ENCODE results near the gene ASXL3.

ASXL3 gene

GRCh38 chr18:33733376-33733775, 155.4 kb downstream of the ASXL3 start:
- no peak for DNase-seq

GRCh38 chr18:33735428-33735827, 157.4 kb downstream of the ASXL3 start:
- DNase-seq: peak; percentile 86

DNA sequence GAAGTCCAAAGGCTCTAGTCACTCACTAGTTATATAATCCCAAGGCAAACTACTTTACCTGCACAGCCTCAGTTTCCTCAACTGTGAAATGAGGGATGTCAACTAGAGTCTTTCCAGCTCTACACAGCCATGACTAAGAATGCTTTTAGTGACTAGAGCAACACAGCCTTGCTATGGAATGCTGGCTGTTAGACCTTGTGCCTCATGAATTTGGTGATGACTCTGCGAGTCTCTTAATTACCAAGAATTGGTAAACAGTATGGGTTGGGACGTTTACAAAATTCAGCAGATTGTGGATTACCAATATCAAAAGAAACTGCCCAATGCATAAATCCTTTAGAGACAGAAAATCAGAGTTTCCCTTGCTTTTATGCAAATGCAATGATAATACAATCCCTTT, 163.7 kb downstream of the ASXL3 start:
- no peak for DNase-seq

DNA sequence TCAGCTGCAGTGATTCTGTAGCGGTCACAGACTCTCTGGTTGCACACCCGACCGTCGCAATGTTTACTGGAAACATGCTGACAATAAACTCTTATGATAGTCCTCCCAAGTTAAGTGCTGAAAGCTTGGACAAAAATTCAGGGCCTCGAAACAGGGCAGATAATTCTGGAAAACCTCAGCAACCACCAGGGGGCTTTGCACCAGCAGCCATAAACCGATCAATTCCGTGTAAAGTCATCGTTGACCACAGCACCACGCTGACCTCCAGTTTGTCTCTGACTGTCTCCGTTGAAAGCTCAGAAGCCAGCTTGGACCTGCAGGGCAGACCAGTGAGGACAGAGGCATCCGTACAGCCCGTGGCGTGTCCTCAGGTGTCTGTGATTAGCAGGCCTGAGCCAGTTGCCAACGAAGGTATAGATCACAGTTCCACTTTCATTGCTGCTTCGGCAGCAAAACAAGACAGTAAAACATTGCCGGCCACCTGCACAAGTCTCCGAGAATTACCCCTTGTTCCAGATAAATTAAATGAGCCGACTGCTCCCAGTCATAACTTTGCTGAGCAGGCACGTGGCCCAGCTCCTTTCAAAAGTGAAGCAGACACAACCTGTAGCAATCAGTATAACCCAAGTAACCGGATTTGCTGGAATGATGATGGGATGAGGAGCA, 166.1 kb downstream of the ASXL3 start:
- no peak for DNase-seq

GRCh38 chr18:33745151-33745795, 167.3 kb downstream of the ASXL3 start:
- no peak for DNase-seq

GRCh38 chr18:33745871-33746545, 168.0 kb downstream of the ASXL3 start:
- no peak for DNase-seq

DNA sequence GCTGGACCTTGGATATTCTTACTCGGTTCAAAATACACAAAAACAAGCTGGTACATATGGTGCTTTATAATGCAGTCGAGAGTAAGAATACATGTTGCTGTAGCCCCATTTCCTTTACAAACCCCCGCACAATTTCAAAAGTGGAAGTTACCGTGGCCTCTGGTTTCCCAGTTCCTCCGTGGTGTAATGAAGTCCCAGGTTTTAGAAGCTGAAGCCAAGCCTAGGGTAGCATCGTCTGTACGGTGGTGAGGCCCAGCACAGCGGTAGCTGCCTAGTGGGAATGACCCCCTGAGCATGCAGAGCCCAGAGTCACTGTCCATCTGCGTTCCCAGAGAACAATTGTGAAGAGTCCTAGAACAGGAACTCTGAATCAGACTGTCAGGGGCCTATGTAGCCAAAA, 171.8 kb downstream of the ASXL3 start:
- no peak for DNase-seq

- no peak for DNase-seq
Measured at GRCh38 chr18:33750366-33750765, 172.3 kb downstream of the ASXL3 start.

DNA sequence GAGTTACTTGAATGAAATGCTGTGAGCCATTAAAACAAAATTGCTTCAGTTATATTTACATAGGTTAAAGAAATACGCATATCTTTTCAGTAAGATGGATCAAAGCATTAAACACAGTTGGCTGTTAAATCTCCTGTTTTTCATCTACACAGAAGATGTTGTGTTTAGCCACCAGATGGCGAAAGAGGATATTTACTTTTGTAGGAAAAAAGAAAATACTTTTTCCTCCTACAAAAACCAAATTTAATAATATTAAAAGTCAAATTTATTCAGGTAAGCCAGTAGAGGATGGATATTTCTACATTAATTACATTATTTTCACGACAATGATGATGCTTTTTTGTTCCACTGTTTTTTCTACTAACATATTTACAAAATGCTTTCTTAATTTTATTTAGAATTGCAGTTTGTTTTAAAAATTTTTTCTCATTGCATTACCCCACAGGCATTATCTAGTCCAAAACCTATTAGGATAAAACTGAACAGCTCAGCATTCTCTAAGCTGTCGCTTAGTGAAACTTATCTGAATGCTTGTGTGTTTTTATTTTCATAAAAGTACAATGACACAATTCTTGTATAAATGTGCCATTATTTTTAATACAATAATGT, 173.7 kb downstream of the ASXL3 start:
- peak; percentile 51 for DNase-seq

GRCh38 chr18:33755391-33755790, 177.4 kb downstream of the ASXL3 start:
- DNase-seq: no peak

- DNase-seq: no peak
Measured at GRCh38 chr18:33755931-33756560, 178.0 kb downstream of the ASXL3 start.

- DNase-seq: no peak
Measured at GRCh38 chr18:33757037-33757436, 179.0 kb downstream of the ASXL3 start.

DNA sequence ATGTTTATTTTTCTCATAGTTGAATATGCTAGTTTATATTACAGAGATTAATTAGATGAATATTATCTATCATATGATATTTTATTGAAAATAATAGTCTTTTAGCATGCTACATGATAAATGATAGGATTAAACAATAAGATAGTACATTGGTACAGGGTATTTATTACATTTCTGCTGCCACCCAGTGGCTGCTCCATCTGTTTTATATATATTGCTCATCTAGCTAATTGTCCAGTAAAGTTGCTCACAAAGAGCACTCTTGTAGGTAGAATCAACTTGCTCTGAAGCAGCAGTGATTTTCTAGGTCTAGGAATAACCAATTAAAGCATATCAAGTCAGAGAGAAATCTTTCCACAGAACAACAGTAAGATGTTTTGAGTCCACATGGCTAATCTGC, 183.3 kb downstream of the ASXL3 start:
- peak; percentile 63 for DNase-seq

DNA sequence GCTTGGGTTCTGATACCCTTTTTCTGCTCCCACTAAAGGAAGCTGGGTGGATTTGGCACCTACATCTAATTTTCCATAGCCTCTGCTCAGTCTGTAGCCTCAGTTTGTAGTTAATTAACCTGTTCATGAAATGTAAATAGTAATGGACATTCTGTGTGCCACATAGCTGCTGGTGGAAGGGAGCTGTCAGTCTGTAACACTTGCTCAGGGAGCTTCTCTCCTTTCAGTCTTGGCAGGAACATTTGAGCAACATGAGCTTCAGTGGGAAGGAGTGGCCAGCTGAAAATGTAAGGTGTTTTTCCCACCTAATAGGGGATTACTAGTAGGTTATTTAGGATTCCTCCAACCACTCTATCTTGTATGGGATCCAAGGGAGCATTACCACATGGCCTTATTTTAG, 203.4 kb downstream of the ASXL3 start:
- peak; percentile 61 for DNase-seq

All from NCI-H82 (cell line).